GM12878 (cell line): ENCODE measurements around the gene BFSP1. TPM values are rescaled to one million over a fixed set of nuclear protein-coding genes. Genes with fewer than 3 reads are reported as not detected.

Experiments
- ATAC-seq: fragments of 200-7000 bp; cut with Tn5 transposase; 3 replicates; pipeline ENCODE4 v1.9.1; 2020; ENCODE audit warnings: mild to moderate bottlenecking, moderate library complexity
- BruUV-seq: library from RNA; stranded (reverse); fragments of 400-500 nt; replicated peaks from 2 replicates; lab custom pipeline; 2021; lab: Mats Ljungman, UMichigan
- CTCF ChIA-PET: fragments of 300-600 bp; sonication (Branson Sonifier 250); formaldehyde crosslinking; extraction: SDS; loops from one replicate; lab custom pipeline; 2021; ENCODE audit warnings: inconsistent platforms; lab: Yijun Ruan, JAX
- POLR2A ChIA-PET: fragments of 350-600 bp; formaldehyde crosslinking; extraction: SDS; loops from one replicate; lab custom pipeline; 2021; ENCODE audit warnings: inconsistent platforms; lab: Charles Lee
- RAD21 ChIA-PET: fragments of 300-600 bp; sonication (Branson Sonifier 250); formaldehyde crosslinking; loops from one replicate; lab custom pipeline; 2023; ENCODE audit warnings: antibody characterized with exemption; ENCODE audit not compliant: unreplicated experiment; lab: Charles Lee
- SMC1A ChIA-PET: fragments of 300-600 bp; sonication (Branson Sonifier 250); formaldehyde crosslinking; loops from one replicate; lab custom pipeline; 2023; ENCODE audit not compliant: unreplicated experiment, uncharacterized antibody; lab: Charles Lee
- DNase-seq: peaks from one replicate; pipeline ENCODE4 v3.0.0-alpha.2; 2011; ENCODE audit warnings: low read depth, low spot score
- FAIRE-seq: peaks from 3 replicates; lab custom pipeline; 2011; peaks lifted over from hg19 to GRCh38; lab: Jason Lieb, UNC
- H2AFZ ChIP-seq: 2 replicates; pipeline ENCODE4 v1.6.0; 2011; ENCODE audit warnings: low read depth, low read length, control low read depth; ENCODE audit not compliant: control insufficient read depth
- H3K27ac ChIP-seq: 2 replicates; pipeline ENCODE4 v1.5.1; 2011; ENCODE audit warnings: control low read depth; ENCODE audit not compliant: control insufficient read depth, insufficient read depth
- H3K27me3 ChIP-seq, 2 experiments: replicated peaks in 1 of 2; 2 replicates each; pipeline versions ENCODE4 v1.6.0 to v1.6.1; 2011; ENCODE audit warnings: low read length in 1 of 2; ENCODE audit not compliant: control insufficient read depth in 2 of 2, insufficient read depth in 2 of 2
- H3K36me3 ChIP-seq, 2 experiments: 2 replicates each; pipeline ENCODE4 v1.5.1; 2011; ENCODE audit warnings: low read length in 1 of 2; ENCODE audit not compliant: control insufficient read depth in 2 of 2, insufficient read depth in 2 of 2
- H3K4me1 ChIP-seq: 2 replicates; pipeline ENCODE4 v1.6.1; 2011; ENCODE audit warnings: mild to moderate bottlenecking, low read length, moderate library complexity, mixed read lengths; ENCODE audit not compliant: control insufficient read depth, insufficient read depth
- H3K4me2 ChIP-seq: 2 replicates; pipeline ENCODE4 v1.6.0; 2011; ENCODE audit warnings: control low read depth; ENCODE audit not compliant: control insufficient read depth, insufficient read depth
- H3K4me3 ChIP-seq: fragments of 200-600 bp; sonication (generic); 2 replicates; pipeline ENCODE4 v1.5.1; 2016
- H3K79me2 ChIP-seq: 2 replicates; pipeline ENCODE4 v1.6.0; 2011; ENCODE audit warnings: low read length; ENCODE audit not compliant: control insufficient read depth, insufficient read depth
- H3K9ac ChIP-seq: 2 replicates; pipeline ENCODE4 v1.8.0; 2011; ENCODE audit warnings: low read length, control low read depth, mixed read lengths; ENCODE audit not compliant: control insufficient read depth, insufficient read depth
- H3K9me3 ChIP-seq: replicated peaks from 3 replicates; pipeline ENCODE4 v1.5.1; 2011; ENCODE audit warnings: mild to moderate bottlenecking, low read length; ENCODE audit not compliant: control insufficient read depth, insufficient read depth
- H4K20me1 ChIP-seq: 2 replicates; pipeline ENCODE4 v1.6.0; 2011; ENCODE audit not compliant: control insufficient read depth, insufficient read depth
- BMI1 ChIP-seq: fragments of 450-650 bp; IDR thresholded peaks from 2 replicates; pipeline ENCODE4 v1.6.1; 2016; ENCODE audit warnings: mild to moderate bottlenecking, moderate library complexity, borderline replicate concordance
- HDAC2 ChIP-seq: fragments of 200-600 bp; sonication (generic); IDR thresholded peaks from 2 replicates; pipeline ENCODE4 v1.6.1; 2017
- JUND ChIP-seq: IDR thresholded peaks from 2 replicates; pipeline ENCODE4 v1.6.1; 2012; ENCODE audit warnings: low read depth, mild to moderate bottlenecking, low read length, improper control_type of control experiment, moderate library complexity
- RUNX3 ChIP-seq: IDR thresholded peaks from 2 replicates; pipeline ENCODE4 v1.6.1; 2012; ENCODE audit warnings: low read length, inconsistent platforms
- TCF7 ChIP-seq: IDR thresholded peaks from 2 replicates; pipeline ENCODE4 v1.6.1; 2014; ENCODE audit warnings: antibody characterized with exemption, borderline replicate concordance
- WGBS: methylation state at CpG from one replicate; pipeline ENCODE4 v1.1.6; 2016; ENCODE audit warnings: low lambda C conversion rate; ENCODE audit not compliant: insufficient replicate concordance, insufficient coverage; ENCODE audit errors: missing lambda C conversion rate; 5-methylcytosine and 5-hydroxymethylcytosine counted together
- in situ Hi-C: fragments of 300-500 bp; cut with MboI; formaldehyde crosslinking; loops from 9 replicates; pipeline ENCODE4 v1.14.3; 2018; ENCODE audit warnings: mixed read lengths
- intact Hi-C: fragments of 100-400 bp; cut with micrococcal nuclease; formaldehyde crosslinking; loops from one replicate; pipeline ENCODE4 v1.14.2; 2022; ENCODE audit not compliant: unreplicated experiment
- polyA plus RNA-seq, 11 experiments: library from polyadenylated mRNA; depleted of rRNA in 4 of 11; unstranded in 6 of 11; stranded (reverse) in 5 of 11; fragments of >200 nt; fragmentation: Nextera tagmentation in 4 of 11; fragmentation: Illumina TruSeq in 1 of 11; extraction: Ambion mirVana in 4 of 11; extraction: Trizol in 1 of 11; gene quantifications; 1 replicate in 1 of 11; 2 replicates in 10 of 11; pipeline versions ENCODE4 v1.2.1 to v1.2.3, GENCODE V29; 2011 to 2016; ENCODE audit warnings: inconsistent platforms in 2 of 11, missing spikeins in 2 of 11, low read depth in 1 of 11
- total RNA-seq, 4 experiments: library from RNA; depleted of rRNA in 3 of 4; stranded (reverse); fragments of >200 nt in 3 of 4; fragmentation: Illumina TruSeq in 1 of 4; extraction: Trizol in 1 of 4; gene quantifications; 2 replicates each; pipeline versions ENCODE4 v1.2.1 to v1.2.3, GENCODE V29; 2013 to 2021
- TF ChIP-seq, protein P1 (sequence below): IDR thresholded peaks from 2 replicates; pipeline ENCODE4 v1.6.1; 2012; ENCODE audit warnings: low read length, inconsistent platforms
- TF ChIP-seq, protein P2 (sequence below): fragments of 450-650 bp; IDR thresholded peaks from 2 replicates; pipeline ENCODE4 v1.6.1; 2017; ENCODE audit warnings: borderline replicate concordance
- TF ChIP-seq, protein P3 (sequence below): IDR thresholded peaks from 2 replicates; pipeline ENCODE4 v1.6.1; 2011; ENCODE audit warnings: mild to moderate bottlenecking, low read depth, low read length, moderate library complexity; ENCODE audit not compliant: insufficient replicate concordance

BFSP1 gene
- total and polyA plus RNA-seq, 10 of the 15 experiments (the other 5 are each of a cell fraction or from before 2014, with no cell fraction given): 0.06 to 0.22 (median 0.11) TPM; not detected in 3

DNA sequence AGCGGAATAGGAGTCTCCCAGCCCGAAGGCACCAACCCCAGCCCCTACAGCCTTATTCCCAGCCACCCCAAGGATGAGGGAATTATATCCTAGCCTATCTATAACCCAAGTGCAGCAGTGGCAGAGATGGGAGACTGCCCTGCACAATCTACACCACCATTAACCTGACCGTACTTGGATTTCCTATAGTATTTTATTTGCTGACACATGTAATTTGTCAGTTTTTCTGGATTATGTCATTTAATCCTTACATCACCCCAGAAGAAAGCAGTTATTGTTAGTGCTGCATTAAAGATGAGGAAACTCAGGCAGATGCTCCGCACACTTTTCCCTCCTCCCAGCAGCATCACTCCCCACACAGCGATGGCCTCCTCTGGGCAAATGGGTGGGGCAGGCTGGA lies 6.0 kb downstream of the BFSP1 start:
- no TSS peak for BruUV-seq
- H3K27ac ChIP-seq: no peak overlapping the region
- ChIA-PET SMC1A (no interaction called here), POLR2A (no interaction called here), RAD21 (no interaction called here), CTCF (no interaction called here)
- H2AFZ ChIP-seq: no peak overlapping the region
- no peaks in the 10 kb centered on the region for H4K20me1 ChIP-seq
- no peaks in the 10 kb centered on the region for H3K4me1 ChIP-seq
- DNase-seq (no peak), FAIRE-seq (no peak), ATAC-seq (no peak)
- no peak for TF ChIP-seq HDAC2
- H3K27me3 ChIP-seq: peaks cover 0 to 1% of the 10 kb centered on the region in 2 experiments; a peak in 2 of 4 replicates
- H3K9ac ChIP-seq: no peak overlapping the region
- H3K79me2 ChIP-seq: no peaks in the 10 kb centered on the region
- H3K9me3 ChIP-seq: no peaks in the 10 kb centered on the region
- WGBS: 65% methylated on average over 5 of the region's 5 CpGs
- intact Hi-C loops: no loop called here
- H3K4me3 ChIP-seq: no peak overlapping the region
- H3K36me3 ChIP-seq: no peaks in the 10 kb centered on the region
- in situ Hi-C loops: no loop called here
- H3K4me2 ChIP-seq: no peak overlapping the region

- H3K9ac ChIP-seq: no peak overlapping the region
- H4K20me1 ChIP-seq: no peaks in the 10 kb centered on the region
- ChIA-PET CTCF (no interaction called here), SMC1A (interaction anchor here (0.5 kb wide), 1 partner anchor 518 kb away, joined by 3 read pairs; no protein-coding TSS in a partner anchor), RAD21 (no interaction called here), POLR2A (no interaction called here)
- H2AFZ ChIP-seq: no peak overlapping the region
- in situ Hi-C loops: no loop called here
- H3K4me1 ChIP-seq: no peaks in the 10 kb centered on the region
- TF ChIP-seq BMI1: no peak
- TF ChIP-seq, protein P1, sequence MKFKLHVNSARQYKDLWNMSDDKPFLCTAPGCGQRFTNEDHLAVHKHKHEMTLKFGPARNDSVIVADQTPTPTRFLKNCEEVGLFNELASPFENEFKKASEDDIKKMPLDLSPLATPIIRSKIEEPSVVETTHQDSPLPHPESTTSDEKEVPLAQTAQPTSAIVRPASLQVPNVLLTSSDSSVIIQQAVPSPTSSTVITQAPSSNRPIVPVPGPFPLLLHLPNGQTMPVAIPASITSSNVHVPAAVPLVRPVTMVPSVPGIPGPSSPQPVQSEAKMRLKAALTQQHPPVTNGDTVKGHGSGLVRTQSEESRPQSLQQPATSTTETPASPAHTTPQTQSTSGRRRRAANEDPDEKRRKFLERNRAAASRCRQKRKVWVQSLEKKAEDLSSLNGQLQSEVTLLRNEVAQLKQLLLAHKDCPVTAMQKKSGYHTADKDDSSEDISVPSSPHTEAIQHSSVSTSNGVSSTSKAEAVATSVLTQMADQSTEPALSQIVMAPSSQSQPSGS: no peak
- TF ChIP-seq TCF7: no peak
- no peak for TF ChIP-seq HDAC2
- TF ChIP-seq, protein P2, sequence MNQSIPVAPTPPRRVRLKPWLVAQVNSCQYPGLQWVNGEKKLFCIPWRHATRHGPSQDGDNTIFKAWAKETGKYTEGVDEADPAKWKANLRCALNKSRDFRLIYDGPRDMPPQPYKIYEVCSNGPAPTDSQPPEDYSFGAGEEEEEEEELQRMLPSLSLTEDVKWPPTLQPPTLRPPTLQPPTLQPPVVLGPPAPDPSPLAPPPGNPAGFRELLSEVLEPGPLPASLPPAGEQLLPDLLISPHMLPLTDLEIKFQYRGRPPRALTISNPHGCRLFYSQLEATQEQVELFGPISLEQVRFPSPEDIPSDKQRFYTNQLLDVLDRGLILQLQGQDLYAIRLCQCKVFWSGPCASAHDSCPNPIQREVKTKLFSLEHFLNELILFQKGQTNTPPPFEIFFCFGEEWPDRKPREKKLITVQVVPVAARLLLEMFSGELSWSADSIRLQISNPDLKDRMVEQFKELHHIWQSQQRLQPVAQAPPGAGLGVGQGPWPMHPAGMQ: no peak
- TF ChIP-seq RUNX3: no peak
- TF ChIP-seq, protein P3, sequence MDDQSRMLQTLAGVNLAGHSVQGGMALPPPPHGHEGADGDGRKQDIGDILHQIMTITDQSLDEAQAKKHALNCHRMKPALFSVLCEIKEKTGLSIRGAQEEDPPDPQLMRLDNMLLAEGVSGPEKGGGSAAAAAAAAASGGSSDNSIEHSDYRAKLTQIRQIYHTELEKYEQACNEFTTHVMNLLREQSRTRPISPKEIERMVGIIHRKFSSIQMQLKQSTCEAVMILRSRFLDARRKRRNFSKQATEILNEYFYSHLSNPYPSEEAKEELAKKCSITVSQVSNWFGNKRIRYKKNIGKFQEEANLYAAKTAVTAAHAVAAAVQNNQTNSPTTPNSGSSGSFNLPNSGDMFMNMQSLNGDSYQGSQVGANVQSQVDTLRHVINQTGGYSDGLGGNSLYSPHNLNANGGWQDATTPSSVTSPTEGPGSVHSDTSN: no peak
- no peak for TF ChIP-seq JUND
- no TSS peak for BruUV-seq
- H3K9me3 ChIP-seq: no peaks in the 10 kb centered on the region
- no peak overlapping the region for H3K27ac ChIP-seq
- intact Hi-C loops: no loop called here
- H3K4me3 ChIP-seq: no peak overlapping the region
- WGBS: 60% methylated on average over 8 of the region's 8 CpGs
- FAIRE-seq: no peak
- no peak overlapping the region for H3K4me2 ChIP-seq
- no peaks in the 10 kb centered on the region for H3K36me3 ChIP-seq
- H3K79me2 ChIP-seq: no peaks in the 10 kb centered on the region
- no peak for DNase-seq
- no peaks in the 10 kb centered on the region; a peak in 1 of 4 replicates for H3K27me3 ChIP-seq
- no peak for ATAC-seq
Measured at GRCh38 chr20:17524560-17524959, 6.6 kb downstream of the BFSP1 start.
